SK-N-MC (cell line): ENCODE results near the gene NFE2.
"Not testable (repeated sequence)": the region's sequence is repeated elsewhere in the genome, so short reads cannot be mapped to it uniquely, and the experiment has no call there.

ENCODE experiments used
- DNase-seq: peaks from one replicate; pipeline ENCODE4 v3.0.0-alpha.2; 2011; ENCODE audit warnings: low read depth, low spot score
- H3K27ac ChIP-seq: fragments of 200-600 bp; sonication (generic); 2 replicates; pipeline ENCODE4 v1.5.1; 2016; ENCODE audit warnings: mixed run types
- H3K36me3 ChIP-seq: fragments of 200-600 bp; sonication (generic); 2 replicates; pipeline ENCODE4 v1.6.1; 2017; ENCODE audit warnings: antibody characterized with exemption, low read length, mixed read lengths; ENCODE audit not compliant: insufficient read depth
- H3K4me3 ChIP-seq: fragments of 200-600 bp; sonication (generic); 2 replicates; pipeline ENCODE4 v1.5.1; 2016
- H3K9ac ChIP-seq: fragments of 200-600 bp; sonication (generic); 2 replicates; pipeline ENCODE4 v1.8.0; 2017; ENCODE audit warnings: mixed run types, mixed read lengths; ENCODE audit not compliant: insufficient read length
- H3K9me3 ChIP-seq: fragments of 200-600 bp; sonication (generic); 2 replicates; pipeline ENCODE4 v1.6.1; 2017; ENCODE audit warnings: low read depth, mild to moderate bottlenecking, antibody characterized with exemption, low read length, moderate library complexity, mixed read lengths
- EZH2 ChIP-seq: fragments of 200-600 bp; sonication (generic); IDR thresholded peaks from one replicate; pipeline ENCODE4 v1.6.1; 2017; ENCODE audit warnings: antibody characterized with exemption
- FOXP2 ChIP-seq: optimal IDR thresholded peaks from 2 replicates; pipeline ENCODE3; 2011; ENCODE audit warnings: mild to moderate bottlenecking, moderate library complexity; ENCODE audit not compliant: insufficient read depth; ENCODE audit errors: extremely low read length, control extremely low read depth
- POLR2AphosphoS5 ChIP-seq: IDR thresholded peaks from 2 replicates; pipeline ENCODE4 v1.6.1; 2012; ENCODE audit warnings: mild to moderate bottlenecking, low read depth, low read length, borderline replicate concordance

Gene NFE2

GRCh38 chr12:54287261-54288157 lies 13.3 kb downstream of the NFE2 start:
- Histone ChIP-seq H3K4me3 (no peak overlapping the region), H3K27ac (peak overlapping the region; percentile 75), H3K36me3 (peaks cover 59% of the 10 kb centered on the region), H3K9ac (no peak overlapping the region), H3K9me3 (no peaks in the 10 kb centered on the region)
- TF ChIP-seq POLR2AphosphoS5 (peak; percentile 79; the same call in 1 of the 2 replicates), EZH2 (no peak)
- DNase-seq: no peak

DNA sequence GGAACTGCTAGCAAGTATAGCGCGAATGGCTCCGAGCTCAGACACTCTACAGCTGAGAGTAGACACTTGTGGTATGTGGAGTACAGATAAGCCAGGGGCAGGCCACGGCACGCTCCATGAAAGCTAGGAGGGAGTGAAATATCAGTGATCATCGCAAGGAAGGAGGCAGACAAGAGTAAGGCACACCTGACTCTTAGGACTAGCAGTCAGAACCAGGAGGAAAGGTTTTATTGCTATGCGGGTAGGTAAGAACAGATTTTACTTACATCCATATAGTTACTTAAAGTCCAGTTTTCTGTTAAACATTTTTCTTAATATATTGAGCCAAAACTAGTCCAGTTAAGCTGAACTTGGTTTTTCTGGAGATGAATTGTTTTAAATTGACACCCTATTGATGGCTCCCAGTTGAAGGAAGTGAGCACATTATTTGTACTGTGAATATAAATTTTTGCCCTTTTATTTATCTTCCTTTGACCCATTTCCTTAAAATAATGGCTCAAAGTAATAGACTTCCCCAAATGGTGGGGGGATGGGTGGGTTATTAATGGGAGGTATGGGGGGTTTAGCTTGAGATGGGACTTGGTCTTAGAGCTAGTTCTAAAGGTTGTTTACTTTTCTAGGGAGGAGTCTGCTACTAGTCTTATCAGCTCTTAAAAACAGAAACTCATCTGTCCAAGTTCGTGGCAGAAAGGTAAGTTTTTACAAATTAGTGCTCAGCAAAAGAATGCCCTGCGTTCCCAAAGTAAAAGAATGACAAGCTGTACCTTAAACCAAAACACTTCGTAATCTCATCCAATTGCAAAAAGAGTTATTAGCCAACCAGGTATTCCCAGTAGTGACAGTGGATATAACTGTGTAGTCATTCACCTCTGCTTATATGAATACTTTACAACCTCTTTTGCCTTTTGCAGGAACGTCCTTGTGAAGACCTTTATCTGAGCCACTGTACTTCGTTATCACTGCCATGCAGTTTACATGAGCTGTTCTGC lies 14.5 kb downstream of the NFE2 start:
- Histone ChIP-seq H3K27ac (peak overlapping the region; percentile 75), H3K4me3 (no peak overlapping the region), H3K9ac (no peak overlapping the region), H3K36me3 (peaks cover 70% of the 10 kb centered on the region), H3K9me3 (no peaks in the 10 kb centered on the region)
- TF ChIP-seq POLR2AphosphoS5 (no peak; the same call in 1 of the 2 replicates), FOXP2 (no peak), EZH2 (no peak)
- no peak for DNase-seq

DNA sequence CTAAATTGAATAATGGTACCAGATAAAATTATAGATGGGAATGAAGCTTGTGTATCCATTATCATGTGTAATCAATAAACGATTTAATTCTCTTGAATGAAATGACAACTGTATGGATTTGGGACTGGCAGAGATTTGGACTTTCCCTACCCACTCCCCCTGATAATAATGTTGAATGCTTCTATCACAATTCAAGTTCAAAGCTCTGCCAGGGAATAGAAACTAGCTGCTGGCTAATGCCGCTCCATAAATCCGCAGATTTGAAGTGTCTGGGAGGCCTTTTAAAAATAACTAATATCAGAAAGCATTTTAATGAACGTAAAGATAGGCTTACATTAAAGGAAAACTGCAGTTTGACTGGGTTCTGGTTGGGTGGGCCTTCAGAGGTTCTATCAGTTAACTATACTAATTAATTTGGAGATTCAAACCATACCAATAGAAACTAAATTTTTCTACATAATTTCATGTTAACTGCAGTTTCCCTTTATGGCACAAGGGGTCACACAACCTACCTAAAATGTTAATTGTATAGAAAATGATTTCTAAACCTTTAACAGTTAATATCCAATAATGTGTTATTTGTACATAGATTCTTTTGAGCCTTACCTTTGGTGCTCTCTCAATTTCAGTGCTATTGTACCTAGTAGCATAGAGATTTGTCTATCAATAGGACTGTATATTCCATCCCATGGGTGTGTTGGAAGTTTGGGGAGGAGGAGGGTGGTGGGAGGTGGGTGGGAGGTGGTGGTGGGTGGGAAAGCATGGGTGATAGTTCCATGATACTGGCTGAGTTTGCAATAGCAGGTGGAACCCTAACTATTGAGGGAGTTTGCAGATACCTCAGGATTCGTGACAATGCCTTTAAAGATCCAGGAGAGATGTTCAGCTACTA lies 15.4 kb downstream of the NFE2 start:
- DNase-seq: no peak
- peak overlapping the region; percentile 77 for H3K27ac ChIP-seq
- peak overlapping the region; percentile 100 for H3K4me3 ChIP-seq
- peaks cover 77% of the 10 kb centered on the region for H3K36me3 ChIP-seq
- peak overlapping the region; percentile 54 for H3K9ac ChIP-seq
- no peaks in the 10 kb centered on the region for H3K9me3 ChIP-seq
- no peak for TF ChIP-seq EZH2
- no peak for TF ChIP-seq FOXP2
- TF ChIP-seq POLR2AphosphoS5: peak; percentile 33

- Histone ChIP-seq H3K4me3 (peak overlapping the region; percentile 100), H3K27ac (peak overlapping the region; percentile 76), H3K9ac (peak overlapping the region; percentile 100), H3K36me3 (peaks cover 77% of the 10 kb centered on the region)
- H3K9me3 ChIP-seq, DNase-seq: not testable (repeated sequence)
Measured at GRCh38 chr12:54284070-54284780, 16.6 kb downstream of the NFE2 start.

GRCh38 chr12:54282949-54283593 lies 17.7 kb downstream of the NFE2 start:
- H3K27ac ChIP-seq: peak overlapping the region; percentile 100
- TF ChIP-seq POLR2AphosphoS5 (peak; percentile 6; the same call in 1 of the 2 replicates), FOXP2 (no peak), EZH2 (no peak)

DNA sequence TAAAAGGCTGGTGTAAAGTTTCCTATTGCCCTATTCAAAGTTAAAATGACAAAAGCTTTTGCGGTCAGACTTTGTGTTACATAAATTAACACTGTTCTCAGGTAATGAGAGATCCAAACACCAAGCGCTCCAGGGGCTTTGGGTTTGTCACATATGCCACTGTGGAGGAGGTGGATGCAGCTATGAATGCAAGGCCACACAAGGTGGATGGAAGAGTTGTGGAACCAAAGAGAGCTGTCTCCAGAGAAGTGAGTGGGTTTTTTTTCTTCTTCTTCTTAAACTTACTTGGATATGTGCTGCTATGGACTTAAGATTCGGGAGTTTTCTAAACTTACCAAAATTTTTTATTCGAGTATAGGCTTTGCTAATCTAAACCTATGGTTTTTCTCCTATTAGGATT lies 19.1 kb downstream of the NFE2 start:
- peaks cover 79% of the 10 kb centered on the region for H3K36me3 ChIP-seq
- not testable (repeated sequence) for DNase-seq, H3K9me3 ChIP-seq
- peak overlapping the region; percentile 100 for H3K4me3 ChIP-seq
- H3K27ac ChIP-seq: peak overlapping the region; percentile 100
- H3K9ac ChIP-seq: peak overlapping the region; percentile 100

More at GRCh38 chr12:54282949-54283593, 17.7 kb downstream of the NFE2 start:
- Histone ChIP-seq H3K4me3 (peak overlapping the region; percentile 100), H3K36me3 (peaks cover 86% of the 10 kb centered on the region), H3K9me3 (no peaks in the 10 kb centered on the region), H3K9ac (peak overlapping the region; percentile 100)
- no peak for DNase-seq

- Histone ChIP-seq H3K4me3 (peak overlapping the region; percentile 100), H3K9ac (peak overlapping the region; percentile 100), H3K27ac (peak overlapping the region; percentile 100), H3K36me3 (peaks cover 79% of the 10 kb centered on the region)
- TF ChIP-seq POLR2AphosphoS5: peak; percentile 23; the same call in 1 of the 2 replicates
- H3K9me3 ChIP-seq, DNase-seq: not testable (repeated sequence)
Measured at GRCh38 chr12:54281261-54281638, 19.6 kb downstream of the NFE2 start.
